ENCODE results near the gene OXGR1. TPM values are rescaled to one million over a fixed set of nuclear protein-coding genes. Genes with fewer than 3 reads are reported as not detected.

Gene OXGR1
- total RNA-seq, 2 donors from 2014 or later: 1.3 to 2.1 TPM

DNA sequence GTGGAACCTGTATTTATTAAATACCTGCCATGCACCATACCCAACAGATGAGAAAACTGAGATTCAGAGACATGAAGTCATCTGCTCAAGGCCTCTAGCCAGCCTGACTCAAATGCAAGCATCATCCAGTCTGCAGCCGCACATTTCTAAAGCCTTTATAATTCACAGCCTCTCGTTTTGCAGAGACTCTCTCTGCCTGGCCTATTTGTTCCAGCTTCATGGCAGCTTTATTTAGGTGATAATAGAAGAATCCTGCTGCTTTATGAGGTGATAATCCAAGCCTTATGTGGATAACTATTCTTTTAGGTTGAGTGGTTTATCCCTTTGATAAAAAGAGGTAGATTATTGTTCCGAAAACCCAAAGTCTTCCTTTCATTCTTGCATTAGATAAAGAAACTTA lies 58.4 kb downstream of the OXGR1 start:
- no peak overlapping the region for H3K27ac ChIP-seq
- no peaks in the 10 kb centered on the region for H3K27me3 ChIP-seq
- no peak for DNase-seq
- no peaks in the 10 kb centered on the region for H3K4me1 ChIP-seq
- H3K9me3 ChIP-seq: no peaks in the 10 kb centered on the region
- no peak overlapping the region for H3K4me3 ChIP-seq
- no peak overlapping the region for H3K9ac ChIP-seq (ENCODE audit: low read depth in 2 of 2, low read length in 2 of 2)
- TF ChIP-seq, protein P1, sequence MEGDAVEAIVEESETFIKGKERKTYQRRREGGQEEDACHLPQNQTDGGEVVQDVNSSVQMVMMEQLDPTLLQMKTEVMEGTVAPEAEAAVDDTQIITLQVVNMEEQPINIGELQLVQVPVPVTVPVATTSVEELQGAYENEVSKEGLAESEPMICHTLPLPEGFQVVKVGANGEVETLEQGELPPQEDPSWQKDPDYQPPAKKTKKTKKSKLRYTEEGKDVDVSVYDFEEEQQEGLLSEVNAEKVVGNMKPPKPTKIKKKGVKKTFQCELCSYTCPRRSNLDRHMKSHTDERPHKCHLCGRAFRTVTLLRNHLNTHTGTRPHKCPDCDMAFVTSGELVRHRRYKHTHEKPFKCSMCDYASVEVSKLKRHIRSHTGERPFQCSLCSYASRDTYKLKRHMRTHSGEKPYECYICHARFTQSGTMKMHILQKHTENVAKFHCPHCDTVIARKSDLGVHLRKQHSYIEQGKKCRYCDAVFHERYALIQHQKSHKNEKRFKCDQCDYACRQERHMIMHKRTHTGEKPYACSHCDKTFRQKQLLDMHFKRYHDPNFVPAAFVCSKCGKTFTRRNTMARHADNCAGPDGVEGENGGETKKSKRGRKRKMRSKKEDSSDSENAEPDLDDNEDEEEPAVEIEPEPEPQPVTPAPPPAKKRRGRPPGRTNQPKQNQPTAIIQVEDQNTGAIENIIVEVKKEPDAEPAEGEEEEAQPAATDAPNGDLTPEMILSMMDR (IDR thresholded peaks at IDR 0.05): no peak
- intact Hi-C loops (cut with DNase I): no loop called here
- H3K36me3 ChIP-seq: no peaks in the 10 kb centered on the region

Other genes starting within 250 kb of the OXGR1 start
- 10 to 100 TPM; 28.2 to 61.8 TPM for gene MBNL2, start 227.9 kb upstream of the OXGR1 start, total RNA-seq